ENCODE measurements around the gene HEXD.
A peak's percentile ranks its signal among the peaks of the same experiment; 100 is the strongest.

Gene HEXD

GRCh38 chr17:82458179-82458884, 40.2 kb downstream of the HEXD start, which contains the start of gene NARF (continued):
- no peak for TF ChIP-seq ZNF18 (tag by site-specific recombination; IDR thresholded peaks at IDR 0.05)
- 0 out of 2 replicates have a peak, but pooled peaks have one; percentile 6 for TF ChIP-seq OSR2 (tag by site-specific recombination; IDR thresholded peaks at IDR 0.05)
- peak; percentile 89 for TF ChIP-seq YY2 (tag by site-specific recombination; IDR thresholded peaks at IDR 0.05)
- no peak for TF ChIP-seq ZNF792 (tag by site-specific recombination; IDR thresholded peaks at IDR 0.05)
- TF ChIP-seq ZNF140 (tag by site-specific recombination; IDR thresholded peaks at IDR 0.05), result no peak
- peak; percentile 76; the same call in 1 of the 2 replicates for TF ChIP-seq PBX3 (CRISPR knock-in tag; IDR thresholded peaks at IDR 0.05)
- TF ChIP-seq ZNF510 (tag by site-specific recombination; IDR thresholded peaks at IDR 0.05; ENCODE audit: insufficient replicate concordance), result no peak
- peak; percentile 73 for TF ChIP-seq ZIC2 (tag by site-specific recombination; IDR thresholded peaks at IDR 0.05)
- TF ChIP-seq ZBTB26 (tag by site-specific recombination; optimal IDR thresholded peaks at IDR 0.05), result peak; percentile 84
- TF ChIP-seq ZBTB21 (tag by site-specific recombination; IDR thresholded peaks at IDR 0.05), result no peak
- peak; percentile 79 for TF ChIP-seq ZBTB8A (tag by site-specific recombination; IDR thresholded peaks at IDR 0.05)
- TF ChIP-seq BCL11B (tag by site-specific recombination; IDR thresholded peaks at IDR 0.05; ENCODE audit: low read depth), result peak; percentile 65; the same call in 1 of the 2 replicates
- TF ChIP-seq ZNF350 (tag by site-specific recombination; IDR thresholded peaks at IDR 0.05), result no peak
- 0 out of 2 replicates have a peak, but pooled peaks have one; percentile 71 for TF ChIP-seq ZNF184 (tag by site-specific recombination; IDR thresholded peaks at IDR 0.05)
- TF ChIP-seq HIC1 (tag by site-specific recombination; IDR thresholded peaks at IDR 0.05), result no peak
- TF ChIP-seq KLF16 (tag by site-specific recombination; IDR thresholded peaks at IDR 0.05), result peak; percentile 4; the same call in 1 of the 2 replicates
- peak; percentile 35; the same call in 1 of the 2 replicates for TF ChIP-seq KLF10 (tag by site-specific recombination; IDR thresholded peaks at IDR 0.05)
- no peak for TF ChIP-seq ZNF837 (tag by site-specific recombination; IDR thresholded peaks at IDR 0.05)
- no peak for TF ChIP-seq TRIM28 (IDR thresholded peaks at IDR 0.05; ENCODE audit: borderline replicate concordance, low read length)
- TF ChIP-seq ZNF133 (tag by site-specific recombination; IDR thresholded peaks at IDR 0.05), result no peak
- TF ChIP-seq ZFP3 (tag by site-specific recombination; IDR thresholded peaks at IDR 0.05; ENCODE audit: low read depth), result no peak
- TF ChIP-seq ZNF26 (tag by site-specific recombination; IDR thresholded peaks at IDR 0.05), result no peak
- no peak for TF ChIP-seq ZNF580 (tag by site-specific recombination; IDR thresholded peaks at IDR 0.05)
- no peak for TF ChIP-seq ZBTB48 (tag by site-specific recombination; IDR thresholded peaks at IDR 0.05)
- 0 out of 2 replicates have a peak, but pooled peaks have one; percentile 40 for TF ChIP-seq TSHZ1 (tag by site-specific recombination; IDR thresholded peaks at IDR 0.05; ENCODE audit: borderline replicate concordance)
- TF ChIP-seq IKZF3 (tag by site-specific recombination; IDR thresholded peaks at IDR 0.05), result peak; percentile 85
